GM18870 (cell line): ENCODE data around the gene CCDC107.
"Not testable (repeated sequence)": the region's sequence is repeated elsewhere in the genome, so short reads cannot be mapped to it uniquely, and the experiment has no call there.

ENCODE experiments used
- ATAC-seq: cut with Tn5 transposase; IDR thresholded peaks from one replicate; pipeline ENCODE4 v1.9.1; 2021; ENCODE audit warnings: moderate library complexity; ENCODE audit not compliant: unreplicated experiment

Gene CCDC107, protein sequence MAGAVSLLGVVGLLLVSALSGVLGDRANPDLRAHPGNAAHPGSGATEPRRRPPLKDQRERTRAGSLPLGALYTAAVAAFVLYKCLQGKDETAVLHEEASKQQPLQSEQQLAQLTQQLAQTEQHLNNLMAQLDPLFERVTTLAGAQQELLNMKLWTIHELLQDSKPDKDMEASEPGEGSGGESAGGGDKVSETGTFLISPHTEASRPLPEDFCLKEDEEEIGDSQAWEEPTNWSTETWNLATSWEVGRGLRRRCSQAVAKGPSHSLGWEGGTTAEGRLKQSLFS

DNA sequence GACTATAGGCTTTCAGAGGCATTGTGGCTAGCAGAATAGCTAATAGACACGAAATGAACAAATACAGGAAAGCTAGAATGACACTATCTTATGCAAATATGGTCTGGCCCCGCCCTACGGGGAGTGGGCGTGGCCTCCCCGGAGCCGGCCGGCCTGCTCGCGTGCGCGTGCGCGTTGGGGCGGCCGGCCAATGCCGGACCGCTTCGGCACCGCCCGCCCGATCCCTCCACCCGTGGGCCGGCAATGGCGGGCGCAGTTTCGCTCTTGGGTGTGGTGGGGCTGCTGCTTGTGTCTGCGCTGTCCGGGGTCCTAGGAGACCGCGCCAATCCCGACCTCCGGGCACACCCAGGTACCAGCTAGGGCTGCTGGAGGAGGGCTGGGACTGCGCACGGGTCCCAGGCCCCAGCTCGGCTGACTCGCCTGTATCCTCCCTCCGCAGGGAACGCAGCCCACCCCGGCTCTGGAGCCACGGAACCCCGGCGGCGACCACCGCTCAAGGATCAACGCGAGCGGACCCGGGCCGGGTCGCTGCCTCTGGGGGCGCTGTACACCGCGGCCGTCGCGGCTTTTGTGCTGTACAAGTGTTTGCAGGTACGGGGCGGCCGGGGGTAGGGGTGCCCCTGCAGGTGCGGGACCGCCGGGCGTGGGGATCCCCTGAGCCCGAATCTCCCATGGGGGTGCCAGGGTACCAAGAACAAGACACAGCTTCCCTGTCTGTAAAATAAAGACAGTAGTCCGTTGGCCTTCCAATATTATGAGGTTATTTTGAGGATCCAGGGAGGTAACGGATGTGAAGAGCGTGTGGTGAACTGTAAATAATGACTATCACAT, at the start of gene CCDC107:
TSS of gene CCDC107 (plus strand) at position 156 of the 831 bp plus-strand sequence. CDS start at position 244, 88 bp downstream.
- ATAC-seq, result peak; percentile 45

- no peak for ATAC-seq
These were observed 48.9 kb upstream of the CCDC107 start for GRCh38 chr9:35609001-35609819.

- no peak for ATAC-seq
These were observed 48.3 kb upstream of the CCDC107 start for GRCh38 chr9:35609820-35610163.

- no peak for ATAC-seq
These were observed 46.8 kb upstream of the CCDC107 start for GRCh38 chr9:35611230-35611797.

- ATAC-seq, result not testable (repeated sequence)
These were observed 46.0 kb upstream of the CCDC107 start for GRCh38 chr9:35612066-35612465.

DNA sequence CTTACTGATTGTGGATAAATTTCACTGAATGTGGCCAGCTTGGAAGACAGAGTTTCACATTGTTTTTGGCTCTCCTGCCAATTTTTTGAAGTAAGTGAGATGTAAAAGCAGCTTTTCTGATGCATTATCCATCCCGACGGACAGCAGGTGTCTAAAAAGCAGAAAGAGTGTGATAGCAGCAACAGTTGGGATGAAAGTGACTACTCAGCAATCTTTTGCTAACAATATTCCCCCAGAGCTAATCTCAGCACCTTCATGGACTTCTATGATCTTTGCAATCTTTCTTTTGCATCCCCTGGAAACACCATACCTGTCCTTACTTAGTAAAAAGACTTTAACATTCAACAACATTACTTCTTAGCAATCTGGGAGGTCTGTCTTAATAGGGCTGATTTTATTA, 45.2 kb upstream of the CCDC107 start:
- no peak for ATAC-seq

DNA sequence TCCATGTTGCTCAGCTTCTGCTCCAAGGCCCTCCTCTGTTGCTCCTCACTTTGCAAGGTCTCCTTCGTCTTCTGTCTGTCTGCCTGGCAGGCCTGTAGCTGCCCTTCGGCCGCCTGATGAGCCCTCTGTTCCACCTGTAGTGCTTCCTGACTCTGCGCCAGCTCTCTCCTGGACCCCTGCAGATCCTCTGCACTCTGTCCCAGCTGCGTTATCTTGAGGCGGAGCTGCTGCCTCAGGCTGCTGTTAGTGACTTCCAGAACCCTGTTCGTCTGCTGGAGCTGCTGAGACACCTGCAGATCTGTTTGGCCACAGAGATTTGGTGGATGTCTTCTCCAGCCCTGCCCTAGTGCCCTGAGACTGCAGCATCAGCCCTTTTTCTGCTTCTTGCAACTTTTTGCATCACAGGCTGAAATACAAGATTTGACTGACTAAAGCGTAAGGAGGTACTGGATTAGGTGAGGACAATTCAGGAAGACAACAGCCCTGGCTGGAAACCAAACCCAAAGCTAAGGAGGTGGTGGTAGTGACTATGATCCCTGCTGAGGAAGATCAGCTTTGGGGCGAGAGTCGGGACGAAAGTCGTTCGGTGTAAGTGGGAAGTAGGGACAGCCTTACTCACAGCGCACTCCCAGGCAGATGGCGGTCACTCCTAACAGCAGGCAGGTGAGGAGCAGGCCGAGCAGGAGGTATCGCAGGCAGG, 42.0 kb upstream of the CCDC107 start:
- no peak for ATAC-seq

DNA sequence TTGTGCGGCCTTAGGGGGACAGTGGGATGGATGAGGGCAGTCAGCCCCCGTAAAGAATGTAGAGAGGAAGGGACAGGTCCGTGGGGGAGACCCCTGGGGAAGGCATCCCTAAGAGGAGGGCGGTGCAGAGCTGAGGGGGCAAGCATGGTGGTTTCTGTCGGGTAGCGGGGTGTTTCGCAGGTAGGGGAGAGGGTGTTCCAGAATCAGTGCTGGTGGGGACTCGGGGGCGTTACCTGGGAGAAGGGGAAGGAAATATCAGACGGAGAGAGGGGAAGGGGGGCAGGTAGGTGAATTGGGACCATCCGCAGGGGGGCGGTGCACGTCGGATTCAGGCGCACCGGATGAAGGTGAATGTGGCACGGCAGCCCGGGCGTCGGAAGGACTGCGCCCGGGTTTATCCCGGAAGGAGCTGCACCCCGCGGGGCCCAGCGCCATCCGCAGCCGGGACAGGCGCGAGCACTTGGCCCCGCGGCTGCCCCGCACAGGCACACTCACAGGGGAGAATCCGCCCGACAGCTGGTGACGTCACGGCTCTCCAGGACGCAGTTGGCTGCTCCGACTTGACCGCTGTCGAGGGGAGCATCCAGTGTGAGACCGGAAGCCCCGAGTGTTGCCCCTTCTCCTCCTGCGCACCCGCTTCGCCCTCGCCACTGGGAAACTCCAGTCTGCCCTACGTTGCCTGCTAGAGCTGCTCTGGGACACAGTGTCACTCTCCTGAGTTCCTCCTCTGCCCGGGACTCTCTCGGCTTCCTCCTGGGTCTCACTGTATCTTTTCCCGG, 41.2 kb upstream of the CCDC107 start:
- no peak for ATAC-seq

GRCh38 chr9:35617548-35617947, 40.5 kb upstream of the CCDC107 start:
- no peak for ATAC-seq

- ATAC-seq, result no peak
These were observed 39.8 kb upstream of the CCDC107 start, which contains the start of gene CD72 for GRCh38 chr9:35618325-35618727. Gene CD72, minus strand, starts transcription at chr9:35618413. Its CDS starts 110 bp downstream, at chr9:35618303.

- ATAC-seq, result no peak
These were observed 39.0 kb upstream of the CCDC107 start for GRCh38 chr9:35618854-35619799.

DNA sequence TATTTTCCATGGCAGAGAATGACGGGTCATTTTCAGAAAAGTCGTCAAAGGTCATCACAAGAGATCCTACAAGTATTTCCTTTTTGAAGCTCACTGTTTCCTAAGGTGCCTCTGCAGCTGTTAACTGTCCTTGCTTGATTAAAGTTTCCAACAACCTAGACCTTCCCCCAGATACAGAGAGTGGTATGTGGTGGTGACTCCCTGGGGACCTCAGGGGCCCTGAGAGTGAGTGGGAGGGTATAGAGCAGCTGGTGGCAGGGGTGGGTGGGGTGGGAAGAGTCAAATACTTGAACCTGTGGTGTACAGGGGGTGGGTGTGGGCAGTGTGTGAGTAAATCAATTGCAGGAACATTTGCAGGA, 38.3 kb upstream of the CCDC107 start:
- no peak for ATAC-seq

DNA sequence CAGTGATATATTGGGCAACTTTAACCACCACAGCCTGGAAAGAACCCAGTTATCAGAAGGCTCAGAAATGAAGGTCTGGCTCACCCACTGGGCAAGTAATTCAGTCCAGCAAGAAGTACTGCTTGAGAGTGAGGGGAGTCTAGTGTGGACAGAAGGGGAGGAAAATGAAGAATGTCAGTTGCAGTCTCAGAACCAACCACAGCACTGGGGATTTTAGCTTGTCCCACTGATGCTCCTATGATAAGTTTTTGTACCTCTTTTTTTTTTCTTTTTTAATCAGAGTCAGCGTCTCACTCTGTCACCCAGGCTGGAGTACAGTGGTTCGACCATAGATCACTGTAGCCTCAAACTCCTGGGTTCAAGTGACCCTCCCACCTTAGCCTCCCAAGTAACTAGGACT, 30.5 kb upstream of the CCDC107 start:
- no peak for ATAC-seq

DNA sequence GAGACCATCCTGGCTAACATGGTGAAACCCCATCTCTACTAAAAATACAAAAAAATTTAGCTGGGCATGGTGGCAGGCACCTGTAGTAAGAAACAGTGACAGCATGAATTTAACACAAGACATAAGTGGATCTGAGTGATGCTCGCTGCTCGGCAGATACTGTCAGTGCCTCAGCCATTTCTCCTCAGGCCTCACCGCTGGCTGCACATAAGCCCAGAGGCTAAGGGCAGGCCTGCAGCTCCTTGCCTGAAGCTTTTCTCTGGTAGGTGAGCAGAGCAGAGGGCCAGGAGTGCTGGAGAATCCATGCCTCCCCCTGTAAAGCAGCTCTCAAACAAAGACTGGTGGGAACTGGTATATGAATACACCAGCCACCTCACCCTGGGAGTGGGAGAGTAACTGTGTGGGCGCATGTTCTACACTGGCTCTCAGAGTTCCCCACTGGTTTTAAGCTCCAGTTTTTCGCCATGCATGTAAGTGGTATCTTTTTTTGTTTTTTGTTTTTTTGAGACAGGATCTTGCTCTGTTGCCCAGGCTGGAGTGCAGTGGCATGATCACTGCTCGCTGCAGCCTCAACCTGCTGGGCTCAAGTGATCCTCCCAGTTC, 29.6 kb upstream of the CCDC107 start:
- no peak for ATAC-seq

GRCh38 chr9:35629597-35629996, 28.5 kb upstream of the CCDC107 start:
- ATAC-seq, result no peak

DNA sequence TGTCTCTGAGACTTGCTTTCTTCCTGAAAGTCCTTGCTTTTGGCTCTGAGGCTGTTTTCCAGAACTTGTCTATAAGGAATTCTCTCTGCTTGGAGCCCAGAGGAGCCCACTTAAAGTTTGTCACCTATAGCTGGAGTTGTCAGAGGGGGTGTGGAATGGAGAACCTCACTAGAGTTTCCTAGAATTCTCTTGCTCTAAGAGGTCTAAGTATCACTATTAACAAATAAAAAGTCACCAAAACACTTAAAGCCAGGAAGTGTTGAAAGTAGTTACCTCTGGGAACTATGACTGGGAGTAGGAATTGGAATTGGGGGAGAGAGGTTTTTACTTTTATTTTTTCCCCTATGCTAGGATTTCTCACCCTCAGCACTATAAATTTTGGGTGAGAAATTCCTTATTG, 22.4 kb upstream of the CCDC107 start:
- ATAC-seq, result no peak

GRCh38 chr9:35636135-35636876, 21.8 kb upstream of the CCDC107 start:
- no peak for ATAC-seq

- not testable (repeated sequence) for ATAC-seq
These were observed 21.2 kb upstream of the CCDC107 start for GRCh38 chr9:35636877-35637246.
